Tongue (tissue), 2 donors: Measurements from ENCODE around the gene MT1M. TPM values are rescaled to one million over a fixed set of nuclear protein-coding genes. Genes with fewer than 3 reads are reported as not detected.
"Not testable (repeated sequence)": the region's sequence is repeated elsewhere in the genome, so short reads cannot be mapped to it uniquely, and the experiment has no call there.

Source experiments
- DNase-seq: peaks from one replicate; pipeline ENCODE4 v3.0.0-alpha.2; 2015
- total RNA-seq: library from RNA; depleted of rRNA; stranded (reverse); fragments of >200 nt; gene quantifications from one replicate; pipeline ENCODE4 v1.2.3, GENCODE V29; 2014

Gene MT1M
- total RNA-seq, 1 donor from 2014 or later = 1.7 TPM

DNA sequence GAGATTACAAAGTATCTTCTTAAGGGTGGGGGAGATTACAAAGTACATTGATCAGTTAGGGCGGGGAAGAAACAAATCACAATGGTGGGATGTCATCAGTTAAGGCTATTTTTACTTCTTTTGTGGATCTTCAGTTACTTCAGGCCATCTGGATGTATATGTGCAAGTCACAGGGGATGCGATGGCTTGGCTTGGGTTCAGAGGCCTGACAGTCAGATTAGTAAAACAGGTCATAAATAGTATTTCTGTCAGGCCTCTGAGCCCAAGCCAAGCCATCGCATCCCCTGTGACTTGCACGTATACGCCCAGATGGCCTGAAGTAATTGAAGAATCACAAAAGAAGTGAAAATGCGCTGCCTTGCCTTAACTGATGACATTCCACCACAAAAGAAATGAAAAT lies 42.1 kb downstream of the MT1M start:
- DNase-seq = not testable (repeated sequence)

DNA sequence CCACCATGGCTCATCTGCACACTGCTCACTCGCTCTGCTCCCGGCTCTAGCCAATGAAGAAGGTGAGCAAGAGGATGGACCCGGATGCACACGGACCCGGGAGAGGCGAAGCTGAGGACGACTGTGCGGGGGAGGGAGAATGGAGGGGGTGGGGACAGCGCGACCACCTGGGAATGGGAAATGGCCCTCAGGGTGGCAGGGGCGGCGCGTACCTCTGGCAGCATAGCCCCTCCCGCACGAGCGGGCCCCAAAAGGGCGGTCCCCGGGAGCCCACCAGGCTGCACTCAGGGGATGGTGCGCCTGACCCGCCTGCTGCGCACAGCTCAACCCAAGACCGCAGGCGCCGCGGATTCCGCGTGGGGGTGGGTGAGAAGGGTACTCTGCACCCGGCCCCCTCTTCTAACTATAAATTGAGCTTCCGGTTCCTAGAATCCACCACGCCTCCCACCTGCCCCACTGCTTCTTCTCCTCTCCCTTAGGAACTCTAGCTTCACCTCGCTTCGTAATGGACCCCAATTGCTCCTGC lies 43.3 kb downstream of the MT1M start:
- DNase-seq = no peak

DNA sequence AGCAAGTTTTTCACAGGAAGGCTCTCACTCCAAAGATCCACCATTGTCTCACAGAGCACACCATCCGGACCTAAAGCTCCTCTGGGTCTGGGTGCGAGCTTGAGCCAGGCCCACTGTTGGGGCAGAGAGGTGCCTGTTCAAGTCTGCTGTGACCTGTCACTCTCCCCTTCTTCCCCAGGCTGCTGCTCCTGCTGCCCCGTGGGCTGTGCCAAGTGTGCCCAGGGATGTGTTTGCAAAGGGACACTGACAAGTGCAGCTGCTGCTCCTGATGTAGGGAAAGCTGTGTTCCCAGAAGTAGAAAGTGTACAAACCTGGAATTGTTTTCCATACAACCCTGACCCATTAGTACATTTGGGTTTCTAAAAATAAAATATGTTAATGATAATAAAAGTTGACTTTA lies 45.0 kb downstream of the MT1M start:
- DNase-seq = no peak

DNA sequence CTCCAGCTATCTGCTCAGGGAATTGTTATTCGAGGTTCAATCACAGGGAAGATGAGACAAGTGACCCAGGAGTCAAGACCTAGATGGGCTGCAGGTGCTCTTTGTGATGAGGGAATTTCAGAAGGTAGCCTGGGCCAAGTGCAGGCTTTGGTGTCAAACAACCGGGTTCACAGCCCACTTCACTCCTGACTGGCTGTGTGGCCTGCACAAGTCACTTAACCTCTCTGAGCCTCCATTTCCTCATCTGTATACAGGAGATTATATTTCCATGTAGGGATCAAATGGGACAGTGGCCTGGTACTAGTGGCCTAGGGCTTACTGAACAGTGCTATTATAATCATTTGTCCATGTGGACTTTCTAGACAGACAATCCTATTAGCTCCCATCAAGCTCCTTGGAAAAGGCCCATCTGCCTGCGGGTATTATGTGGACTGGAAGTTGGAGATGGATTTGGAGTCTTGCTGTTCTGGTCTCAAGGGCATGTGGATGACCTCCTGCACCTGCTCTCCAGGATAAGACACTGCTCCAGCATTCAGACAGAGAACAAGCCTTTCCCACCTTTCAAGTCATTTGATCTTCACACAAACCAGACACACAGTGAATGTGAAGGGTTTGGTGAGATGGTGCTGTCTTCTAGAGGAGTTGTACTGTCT lies 46.7 kb downstream of the MT1M start:
- no peak for DNase-seq

DNA sequence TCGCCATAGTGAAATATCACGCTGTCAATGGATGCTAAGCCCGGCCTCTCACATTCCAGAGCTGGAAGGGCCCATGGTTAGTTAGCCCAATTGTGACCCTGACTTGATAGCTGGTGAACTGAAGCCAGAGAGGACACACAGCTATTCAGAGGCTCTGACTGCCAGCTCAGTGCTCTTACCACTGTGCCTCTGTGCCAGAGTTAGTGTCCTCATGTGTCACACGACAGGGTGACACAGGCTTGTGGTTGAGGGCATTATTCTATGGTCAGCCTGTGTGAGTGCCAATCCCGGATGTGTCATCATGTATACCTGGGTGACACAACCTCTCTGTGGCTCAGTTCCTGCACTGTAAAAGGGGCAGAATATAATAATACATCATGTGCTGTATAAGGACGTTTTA lies 47.4 kb downstream of the MT1M start:
- no peak for DNase-seq

DNA sequence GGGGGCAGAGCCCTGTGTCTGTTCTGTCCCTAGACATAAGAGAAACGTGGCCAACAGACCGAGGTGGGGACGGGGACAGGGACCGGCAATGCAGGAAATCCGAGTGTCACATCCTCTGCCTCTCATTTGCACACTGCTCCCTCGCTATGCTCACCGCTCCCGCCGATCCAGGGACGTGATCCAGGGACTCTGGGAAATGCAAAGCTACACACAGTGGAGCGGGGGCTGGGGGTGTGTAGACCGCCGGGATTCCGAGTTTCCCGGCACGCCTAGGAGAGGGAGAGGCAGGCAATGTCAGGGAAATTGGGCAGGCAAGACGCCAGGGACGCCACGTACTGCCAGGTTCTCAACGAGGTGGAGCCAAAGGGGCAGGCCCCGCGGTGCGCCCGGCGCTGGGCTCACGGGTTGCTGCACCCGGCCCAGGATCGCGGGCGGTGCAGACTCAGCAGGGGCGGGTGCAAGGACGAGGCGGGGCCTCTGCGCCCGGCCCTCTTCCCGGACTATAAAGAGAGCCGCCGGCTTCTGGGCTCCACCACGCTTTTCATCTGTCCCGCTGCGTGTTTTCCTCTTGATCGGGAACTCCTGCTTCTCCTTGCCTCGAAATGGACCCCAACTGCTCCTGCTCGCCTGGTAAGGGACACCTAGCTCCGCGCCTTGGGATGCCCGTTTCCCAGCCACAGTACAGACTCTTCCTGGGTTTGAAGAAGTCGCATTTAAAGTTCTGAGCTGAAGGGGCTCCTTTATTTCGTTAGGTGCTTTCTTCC lies 49.7 kb downstream of the MT1M start, which contains the start of gene MT1X:
Gene MT1X, plus strand, starts transcription at position 532 of the 764 bp plus-strand sequence. Its CDS starts 71 bp downstream, at position 603.
- DNase-seq = peak; percentile 92

DNA sequence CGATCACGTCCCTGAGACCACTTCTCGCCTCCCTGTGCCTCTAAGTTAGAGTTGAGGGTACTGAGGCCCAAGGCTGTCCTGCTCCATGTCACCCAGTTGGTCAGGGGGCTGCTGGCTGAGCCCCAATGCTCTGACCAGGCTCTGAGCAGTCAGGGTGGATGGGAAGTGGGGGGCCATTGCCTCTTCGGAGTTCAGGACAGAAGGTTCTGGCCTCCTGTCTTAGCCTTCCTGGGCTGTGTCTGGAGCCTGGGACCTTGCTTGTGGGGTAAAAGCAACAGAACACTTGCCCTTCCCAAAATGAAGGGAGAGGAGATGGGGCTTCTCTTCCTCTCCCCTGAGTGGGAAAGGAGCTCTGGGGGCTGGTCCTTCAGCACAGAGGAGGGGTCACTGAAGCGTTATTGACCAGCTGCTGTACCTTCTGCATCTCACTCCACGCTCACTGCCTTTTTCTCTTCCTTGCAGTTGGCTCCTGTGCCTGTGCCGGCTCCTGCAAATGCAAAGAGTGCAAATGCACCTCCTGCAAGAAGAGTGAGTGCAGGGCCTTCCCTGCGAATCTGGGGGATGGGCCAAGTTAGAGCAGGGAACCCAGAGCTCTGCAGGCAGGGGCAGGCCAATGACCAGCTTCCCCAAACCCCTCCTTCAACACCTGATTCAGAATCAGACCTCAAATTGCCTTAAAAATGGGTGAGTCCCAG lies 50.4 kb downstream of the MT1M start:
- DNase-seq = no peak

Other genes starting within 250 kb of the MT1M start
- 124 TPM for gene AMFR, start 207.1 kb upstream of the MT1M start, total RNA-seq
- gene NUDT21, start 181.3 kb upstream of the MT1M start, total RNA-seq = 81.8 TPM
- 61.0 TPM for gene OGFOD1, start 181.1 kb upstream of the MT1M start, total RNA-seq
- 55.0 TPM for gene BBS2, start 112.6 kb upstream of the MT1M start, total RNA-seq
- not detected for gene MT4, start 67.6 kb upstream of the MT1M start, total RNA-seq
- gene MT3, start 43.1 kb upstream of the MT1M start, total RNA-seq = not detected
- gene MT2A, start 24.1 kb upstream of the MT1M start, total RNA-seq = 3.0 TPM
- gene MT1E, start 6.9 kb upstream of the MT1M start, total RNA-seq = 16.3 TPM
- gene MT1A, start 6.0 kb downstream of the MT1M start, total RNA-seq = not detected
- not detected for gene MT1B, start 19.2 kb downstream of the MT1M start, total RNA-seq
- gene MT1F, start 25.3 kb downstream of the MT1M start, total RNA-seq = 8.2 TPM
- gene MT1G, start 35.4 kb downstream of the MT1M start, total RNA-seq = not detected
- not detected for gene MT1H, start 37.2 kb downstream of the MT1M start, total RNA-seq
- gene MT1X, start 49.8 kb downstream of the MT1M start, total RNA-seq = 55.9 TPM
- 52.8 TPM for gene NUP93, start 97.5 kb downstream of the MT1M start, total RNA-seq
- not detected for gene SLC12A3, start 232.5 kb downstream of the MT1M start, total RNA-seq